HG02759 (cell line): ENCODE measurements around the gene VCP.
"Not testable (repeated sequence)": the region's sequence is repeated elsewhere in the genome, so short reads cannot be mapped to it uniquely, and the experiment has no call there.

Experiments
- ATAC-seq: cut with Tn5 transposase; IDR thresholded peaks from one replicate; pipeline ENCODE4 v1.9.1; 2021; ENCODE audit warnings: mild to moderate bottlenecking, moderate library complexity; ENCODE audit not compliant: unreplicated experiment

Gene VCP

GRCh38 chr9:35026671-35027070, 45.8 kb downstream of the VCP start:
- ATAC-seq, result no peak

GRCh38 chr9:35023443-35023842, 49.0 kb downstream of the VCP start:
- ATAC-seq, result not testable (repeated sequence)

GRCh38 chr9:35014517-35014916, 57.9 kb downstream of the VCP start:
- ATAC-seq, result no peak

- ATAC-seq, result no peak
Observed at GRCh38 chr9:35010351-35010958, 62.0 kb downstream of the VCP start.
